Measurements from ENCODE around the gene PWWP2B. TPM values are rescaled to one million over a fixed set of nuclear protein-coding genes. Genes with fewer than 3 reads are reported as not detected.

Gene PWWP2B
- total RNA-seq, 2 donors from 2014 or later: 33.8 to 61.0 TPM

DNA sequence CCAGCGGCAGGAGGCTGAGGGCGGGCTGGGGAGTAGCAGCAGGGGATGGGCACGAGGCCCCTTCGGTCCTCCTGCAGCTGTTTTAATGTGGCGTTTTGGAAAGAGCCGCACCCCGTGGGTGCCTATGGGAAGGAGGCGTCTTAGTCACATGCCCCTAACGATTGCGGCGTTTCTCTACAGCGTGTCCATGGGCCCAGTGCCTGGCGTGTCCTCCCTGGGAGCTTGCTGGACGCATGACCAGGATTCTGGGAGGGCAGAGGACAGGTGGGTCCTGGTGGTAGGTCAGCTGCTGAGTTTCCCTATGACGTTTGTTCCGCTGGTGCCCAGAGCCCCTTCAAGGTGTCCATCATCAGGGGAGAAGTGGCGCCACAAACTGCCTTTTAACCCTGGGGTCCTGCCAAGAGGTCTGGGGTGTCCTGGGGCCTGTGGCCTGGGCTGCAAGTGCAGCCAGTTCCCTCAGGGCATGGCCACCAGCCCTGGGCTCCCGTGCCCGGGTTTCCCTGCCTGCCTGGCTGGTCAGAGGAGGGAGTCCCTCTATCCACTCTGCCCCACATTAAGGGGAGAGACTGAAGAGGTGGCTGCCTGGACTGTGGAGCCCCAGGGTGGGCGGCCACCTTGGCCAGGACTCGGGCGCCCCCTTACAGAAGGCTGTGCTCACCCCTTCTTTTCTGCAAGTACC, 48.7 kb downstream of the PWWP2B start:
- Histone ChIP-seq H3K9ac (ENCODE audit: low read depth in 2 of 2, low read length in 2 of 2) (peak overlapping the region in 1 of 2 donors; percentile 6), H3K27ac (no peak overlapping the region), H3K9me3 (no peaks in the 10 kb centered on the region), H3K4me1 (peaks cover 16% of the 10 kb centered on the region), H3K27me3 (no peaks in the 10 kb centered on the region), H3K36me3 (no peaks in the 10 kb centered on the region), H3K4me3 (no peak overlapping the region)
- TF ChIP-seq, protein P1, sequence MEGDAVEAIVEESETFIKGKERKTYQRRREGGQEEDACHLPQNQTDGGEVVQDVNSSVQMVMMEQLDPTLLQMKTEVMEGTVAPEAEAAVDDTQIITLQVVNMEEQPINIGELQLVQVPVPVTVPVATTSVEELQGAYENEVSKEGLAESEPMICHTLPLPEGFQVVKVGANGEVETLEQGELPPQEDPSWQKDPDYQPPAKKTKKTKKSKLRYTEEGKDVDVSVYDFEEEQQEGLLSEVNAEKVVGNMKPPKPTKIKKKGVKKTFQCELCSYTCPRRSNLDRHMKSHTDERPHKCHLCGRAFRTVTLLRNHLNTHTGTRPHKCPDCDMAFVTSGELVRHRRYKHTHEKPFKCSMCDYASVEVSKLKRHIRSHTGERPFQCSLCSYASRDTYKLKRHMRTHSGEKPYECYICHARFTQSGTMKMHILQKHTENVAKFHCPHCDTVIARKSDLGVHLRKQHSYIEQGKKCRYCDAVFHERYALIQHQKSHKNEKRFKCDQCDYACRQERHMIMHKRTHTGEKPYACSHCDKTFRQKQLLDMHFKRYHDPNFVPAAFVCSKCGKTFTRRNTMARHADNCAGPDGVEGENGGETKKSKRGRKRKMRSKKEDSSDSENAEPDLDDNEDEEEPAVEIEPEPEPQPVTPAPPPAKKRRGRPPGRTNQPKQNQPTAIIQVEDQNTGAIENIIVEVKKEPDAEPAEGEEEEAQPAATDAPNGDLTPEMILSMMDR (IDR thresholded peaks at IDR 0.05): no peak
- intact Hi-C loops (cut with DNase I): no loop called here
- no peak for DNase-seq

- Histone ChIP-seq H3K4me3 (no peak overlapping the region), H3K27ac (no peak overlapping the region), H3K27me3 (no peaks in the 10 kb centered on the region), H3K36me3 (no peaks in the 10 kb centered on the region), H3K9ac (ENCODE audit: low read depth in 2 of 2, low read length in 2 of 2) (peak overlapping the region; percentile 6 to 94), H3K9me3 (no peaks in the 10 kb centered on the region), H3K4me1 (peaks cover 16% of the 10 kb centered on the region)
- DNase-seq: no peak
- TF ChIP-seq, protein P1 (IDR thresholded peaks at IDR 0.05): no peak
- intact Hi-C loops (cut with DNase I): no loop called here
Measured at GRCh38 chr10:132446195-132446581, 49.2 kb downstream of the PWWP2B start.

- Histone ChIP-seq H3K4me3 (peak overlapping the region; percentile 17), H3K4me1 (peaks cover 21% of the 10 kb centered on the region), H3K27ac (peak overlapping the region; percentile 96), H3K9ac (ENCODE audit: low read depth in 2 of 2, low read length in 2 of 2) (peak overlapping the region; percentile 85 to 94), H3K27me3 (no peaks in the 10 kb centered on the region), H3K36me3 (no peaks in the 10 kb centered on the region), H3K9me3 (no peaks in the 10 kb centered on the region)
- DNase-seq: peak; percentile 92
- TF ChIP-seq, protein P1 (IDR thresholded peaks at IDR 0.05): peak; percentile 40
- intact Hi-C loops (cut with DNase I): no loop called here
Measured at GRCh38 chr10:132446661-132447445, 49.9 kb downstream of the PWWP2B start.

- Histone ChIP-seq H3K27me3 (no peaks in the 10 kb centered on the region), H3K9ac (ENCODE audit: low read depth in 2 of 2, low read length in 2 of 2) (peak overlapping the region; percentile 85 to 94), H3K36me3 (no peaks in the 10 kb centered on the region), H3K9me3 (no peaks in the 10 kb centered on the region), H3K4me3 (peak overlapping the region; percentile 17), H3K4me1 (peaks cover 29% of the 10 kb centered on the region), H3K27ac (peak overlapping the region; percentile 96)
- peak; percentile 72 for DNase-seq
- TF ChIP-seq, protein P1 (IDR thresholded peaks at IDR 0.05): no peak
- intact Hi-C loops (cut with DNase I): no loop called here
Measured at GRCh38 chr10:132447446-132448247, 50.6 kb downstream of the PWWP2B start.

GRCh38 chr10:132448248-132448731, 51.3 kb downstream of the PWWP2B start:
- H3K36me3 ChIP-seq: no peaks in the 10 kb centered on the region
- TF ChIP-seq, protein P1 (IDR thresholded peaks at IDR 0.05): no peak
- intact Hi-C loops (cut with DNase I): no loop called here
- no peak overlapping the region for H3K4me3 ChIP-seq
- H3K9ac ChIP-seq (ENCODE audit: low read depth in 2 of 2, low read length in 2 of 2): peak overlapping the region; percentile 85 to 94
- H3K27me3 ChIP-seq: no peaks in the 10 kb centered on the region
- DNase-seq: peak; percentile 91
- peak overlapping the region; percentile 96 for H3K27ac ChIP-seq
- peaks cover 31% of the 10 kb centered on the region for H3K4me1 ChIP-seq
- H3K9me3 ChIP-seq: no peaks in the 10 kb centered on the region
